ENCODE results near the gene VTI1A.

VTI1A gene

DNA sequence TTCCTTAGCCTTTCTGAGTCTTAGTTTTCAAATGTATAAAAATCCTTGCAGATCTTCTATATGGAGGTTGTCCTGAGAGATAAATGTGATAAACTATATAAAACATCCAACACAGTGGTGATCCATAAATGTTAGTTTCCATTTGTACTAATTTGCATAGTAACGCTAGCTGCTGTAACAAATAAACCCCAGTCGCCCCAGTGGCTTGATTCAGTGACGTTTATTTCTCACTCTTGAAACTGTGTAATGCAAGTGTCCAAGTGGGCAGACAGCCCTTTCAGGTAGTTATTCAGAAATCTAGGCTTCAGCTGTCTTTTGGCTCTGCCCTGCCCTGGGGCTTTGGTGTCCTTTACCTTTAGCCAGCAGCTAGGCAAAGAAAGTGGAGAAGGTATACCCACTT, 106.3 kb downstream of the VTI1A start:
- Histone ChIP-seq H3K36me3 (ENCODE audit: control insufficient read depth, low read depth, low read length) (no peaks in the 10 kb centered on the region), H3K4me1 (ENCODE audit: control insufficient read depth, low read depth, low read length) (no peaks in the 10 kb centered on the region), H3K9me3 (ENCODE audit: control insufficient read depth, low read depth, low read length) (no peaks in the 10 kb centered on the region), H3K27ac (ENCODE audit: low read length) (no peak overlapping the region), H3K27me3 (ENCODE audit: control insufficient read depth, insufficient read depth, low read length) (no peaks in the 10 kb centered on the region), H3K4me3 (ENCODE audit: low read length) (no peak overlapping the region), H3K9ac (ENCODE audit: low read length) (no peak overlapping the region)

- Histone ChIP-seq H3K36me3 (ENCODE audit: control insufficient read depth, low read depth, low read length) (no peaks in the 10 kb centered on the region), H3K4me1 (ENCODE audit: control insufficient read depth, low read depth, low read length) (peaks cover 5% of the 10 kb centered on the region), H3K9ac (ENCODE audit: low read length) (no peak overlapping the region), H3K9me3 (ENCODE audit: control insufficient read depth, low read depth, low read length) (no peaks in the 10 kb centered on the region), H3K27me3 (ENCODE audit: control insufficient read depth, insufficient read depth, low read length) (no peaks in the 10 kb centered on the region), H3K27ac (ENCODE audit: low read length) (no peak overlapping the region), H3K4me3 (ENCODE audit: low read length) (no peak overlapping the region)
These were observed 107.2 kb downstream of the VTI1A start for GRCh38 chr10:112554263-112554662.

DNA sequence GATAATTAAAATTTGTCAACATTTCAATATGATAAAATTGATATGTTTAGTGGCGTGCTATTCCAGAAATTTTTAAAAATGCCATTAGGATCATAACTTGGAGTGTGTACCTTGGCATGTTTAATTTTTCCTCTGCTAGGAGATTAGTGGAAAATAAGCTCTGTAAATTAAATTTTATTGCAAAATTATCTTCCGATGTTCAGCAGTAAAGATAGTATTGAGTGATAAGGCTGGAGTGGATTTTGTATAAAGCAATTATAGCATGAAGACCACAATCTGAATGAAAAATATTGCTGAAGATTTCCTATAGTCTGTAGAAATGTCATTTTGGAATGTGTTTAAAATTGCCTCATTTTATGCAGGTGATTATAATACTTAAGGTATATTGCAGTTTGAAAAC, 110.2 kb downstream of the VTI1A start:
- no peaks in the 10 kb centered on the region for H3K27me3 ChIP-seq (ENCODE audit: control insufficient read depth, insufficient read depth, low read length)
- no peaks in the 10 kb centered on the region for H3K9me3 ChIP-seq (ENCODE audit: control insufficient read depth, low read depth, low read length)
- H3K9ac ChIP-seq (ENCODE audit: low read length) = no peak overlapping the region
- peaks cover 17% of the 10 kb centered on the region for H3K4me1 ChIP-seq (ENCODE audit: control insufficient read depth, low read depth, low read length)
- H3K4me3 ChIP-seq (ENCODE audit: low read length) = no peak overlapping the region
- no peak overlapping the region for H3K27ac ChIP-seq (ENCODE audit: low read length)
- no peaks in the 10 kb centered on the region for H3K36me3 ChIP-seq (ENCODE audit: control insufficient read depth, low read depth, low read length)

GRCh38 chr10:112558476-112559142, 111.6 kb downstream of the VTI1A start:
- no peaks in the 10 kb centered on the region for H3K36me3 ChIP-seq (ENCODE audit: control insufficient read depth, low read depth, low read length)
- no peak overlapping the region for H3K4me3 ChIP-seq (ENCODE audit: low read length)
- no peaks in the 10 kb centered on the region for H3K9me3 ChIP-seq (ENCODE audit: control insufficient read depth, low read depth, low read length)
- H3K27me3 ChIP-seq (ENCODE audit: control insufficient read depth, insufficient read depth, low read length) = no peaks in the 10 kb centered on the region
- peaks cover 26% of the 10 kb centered on the region for H3K4me1 ChIP-seq (ENCODE audit: control insufficient read depth, low read depth, low read length)
- no peak overlapping the region for H3K27ac ChIP-seq (ENCODE audit: low read length)
- no peak overlapping the region for H3K9ac ChIP-seq (ENCODE audit: low read length)

DNA sequence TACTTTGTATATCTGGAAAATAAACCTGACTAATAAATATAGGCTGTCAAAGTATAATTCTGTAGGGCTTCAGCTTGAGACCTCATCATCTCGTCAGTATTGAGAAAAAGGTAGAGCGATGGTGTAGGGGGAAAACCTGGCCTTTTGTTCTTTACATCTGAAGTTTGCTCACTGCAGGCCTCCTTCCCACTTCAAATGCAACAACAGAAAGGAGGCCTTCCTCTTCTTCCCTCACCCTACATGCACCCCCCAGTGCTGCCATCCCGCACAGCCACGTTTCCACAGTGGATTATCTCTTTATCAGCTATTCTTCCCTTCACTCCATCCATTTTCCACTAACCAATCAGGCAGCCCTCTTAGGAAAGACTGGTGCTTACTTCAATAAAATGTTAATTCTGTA, 112.3 kb downstream of the VTI1A start:
- Histone ChIP-seq H3K4me1 (ENCODE audit: control insufficient read depth, low read depth, low read length) (peaks cover 26% of the 10 kb centered on the region), H3K27me3 (ENCODE audit: control insufficient read depth, insufficient read depth, low read length) (no peaks in the 10 kb centered on the region), H3K9ac (ENCODE audit: low read length) (no peak overlapping the region), H3K9me3 (ENCODE audit: control insufficient read depth, low read depth, low read length) (no peaks in the 10 kb centered on the region), H3K36me3 (ENCODE audit: control insufficient read depth, low read depth, low read length) (no peaks in the 10 kb centered on the region), H3K27ac (ENCODE audit: low read length) (no peak overlapping the region), H3K4me3 (ENCODE audit: low read length) (no peak overlapping the region)

- no peak overlapping the region for H3K4me3 ChIP-seq (ENCODE audit: low read length)
- H3K9ac ChIP-seq (ENCODE audit: low read length) = no peak overlapping the region
- no peaks in the 10 kb centered on the region for H3K36me3 ChIP-seq (ENCODE audit: control insufficient read depth, low read depth, low read length)
- H3K27ac ChIP-seq (ENCODE audit: low read length) = no peak overlapping the region
- H3K4me1 ChIP-seq (ENCODE audit: control insufficient read depth, low read depth, low read length) = peaks cover 26% of the 10 kb centered on the region
- H3K9me3 ChIP-seq (ENCODE audit: control insufficient read depth, low read depth, low read length) = no peaks in the 10 kb centered on the region
- H3K27me3 ChIP-seq (ENCODE audit: control insufficient read depth, insufficient read depth, low read length) = no peaks in the 10 kb centered on the region
These were observed 115.1 kb downstream of the VTI1A start for GRCh38 chr10:112562122-112562521.

DNA sequence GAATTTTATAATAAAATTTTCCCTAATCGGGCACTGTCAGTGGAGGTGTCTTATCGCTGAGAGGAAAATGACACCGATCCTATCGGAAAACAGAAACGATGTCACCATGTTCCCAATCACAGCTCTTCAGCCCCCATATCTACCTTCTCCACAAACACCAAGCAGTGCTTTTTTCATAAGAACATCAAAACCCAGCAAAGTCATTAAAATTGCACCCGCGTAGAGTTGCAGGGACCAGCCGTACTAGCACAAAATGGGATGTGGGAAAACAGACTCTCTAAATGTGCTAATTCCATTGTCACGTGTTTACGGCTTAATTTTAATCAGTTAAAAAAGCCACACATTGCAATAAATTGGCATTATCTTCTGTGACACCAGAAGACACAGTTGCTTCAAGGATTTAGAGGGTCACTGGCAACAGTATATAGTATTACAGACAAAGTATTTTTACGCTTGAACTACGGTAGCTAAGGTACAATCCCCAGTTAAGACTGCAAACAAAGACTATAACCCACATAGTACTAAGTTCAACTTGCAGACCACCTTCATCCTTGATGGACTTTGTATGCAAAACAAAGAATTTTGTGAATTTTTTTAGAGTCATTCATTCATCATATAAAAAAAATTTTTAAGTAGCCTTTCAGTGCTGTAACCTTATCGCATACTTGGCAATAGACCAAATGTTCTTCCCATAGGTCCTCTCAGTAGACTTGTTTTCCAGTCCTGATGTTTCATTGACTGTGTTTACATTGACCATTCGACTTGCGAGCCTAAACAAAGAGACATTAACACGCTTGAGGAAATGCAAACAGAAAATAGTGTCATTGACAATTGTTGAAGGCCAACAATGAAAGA, 116.0 kb downstream of the VTI1A start:
- no peak overlapping the region for H3K9ac ChIP-seq (ENCODE audit: low read length)
- no peaks in the 10 kb centered on the region for H3K9me3 ChIP-seq (ENCODE audit: control insufficient read depth, low read depth, low read length)
- no peak overlapping the region for H3K4me3 ChIP-seq (ENCODE audit: low read length)
- H3K4me1 ChIP-seq (ENCODE audit: control insufficient read depth, low read depth, low read length) = peaks cover 26% of the 10 kb centered on the region
- H3K27me3 ChIP-seq (ENCODE audit: control insufficient read depth, insufficient read depth, low read length) = no peaks in the 10 kb centered on the region
- no peaks in the 10 kb centered on the region for H3K36me3 ChIP-seq (ENCODE audit: control insufficient read depth, low read depth, low read length)
- no peak overlapping the region for H3K27ac ChIP-seq (ENCODE audit: low read length)

DNA sequence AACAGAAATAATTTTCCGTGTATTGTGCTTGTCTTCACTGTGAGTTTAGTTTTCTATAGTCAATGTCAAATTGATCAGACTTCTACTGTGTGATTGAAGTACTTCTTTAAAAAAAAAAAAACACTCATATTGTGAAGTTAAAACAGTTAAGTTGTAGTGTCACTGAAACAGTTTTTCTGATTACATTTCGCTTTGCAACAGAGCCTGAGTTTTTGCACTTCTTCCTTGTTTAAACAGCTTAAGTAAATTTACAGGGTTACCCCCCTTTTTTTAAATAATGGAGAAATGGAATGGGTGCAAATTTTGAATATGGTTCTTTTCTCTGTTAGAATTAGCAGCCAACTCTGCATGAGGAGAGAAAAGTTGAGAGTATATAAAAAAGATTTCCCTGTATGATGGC, 117.3 kb downstream of the VTI1A start:
- H3K27me3 ChIP-seq (ENCODE audit: control insufficient read depth, insufficient read depth, low read length) = no peaks in the 10 kb centered on the region
- H3K4me3 ChIP-seq (ENCODE audit: low read length) = no peak overlapping the region
- no peak overlapping the region for H3K9ac ChIP-seq (ENCODE audit: low read length)
- H3K27ac ChIP-seq (ENCODE audit: low read length) = no peak overlapping the region
- H3K4me1 ChIP-seq (ENCODE audit: control insufficient read depth, low read depth, low read length) = peaks cover 20% of the 10 kb centered on the region
- no peaks in the 10 kb centered on the region for H3K9me3 ChIP-seq (ENCODE audit: control insufficient read depth, low read depth, low read length)
- no peaks in the 10 kb centered on the region for H3K36me3 ChIP-seq (ENCODE audit: control insufficient read depth, low read depth, low read length)

DNA sequence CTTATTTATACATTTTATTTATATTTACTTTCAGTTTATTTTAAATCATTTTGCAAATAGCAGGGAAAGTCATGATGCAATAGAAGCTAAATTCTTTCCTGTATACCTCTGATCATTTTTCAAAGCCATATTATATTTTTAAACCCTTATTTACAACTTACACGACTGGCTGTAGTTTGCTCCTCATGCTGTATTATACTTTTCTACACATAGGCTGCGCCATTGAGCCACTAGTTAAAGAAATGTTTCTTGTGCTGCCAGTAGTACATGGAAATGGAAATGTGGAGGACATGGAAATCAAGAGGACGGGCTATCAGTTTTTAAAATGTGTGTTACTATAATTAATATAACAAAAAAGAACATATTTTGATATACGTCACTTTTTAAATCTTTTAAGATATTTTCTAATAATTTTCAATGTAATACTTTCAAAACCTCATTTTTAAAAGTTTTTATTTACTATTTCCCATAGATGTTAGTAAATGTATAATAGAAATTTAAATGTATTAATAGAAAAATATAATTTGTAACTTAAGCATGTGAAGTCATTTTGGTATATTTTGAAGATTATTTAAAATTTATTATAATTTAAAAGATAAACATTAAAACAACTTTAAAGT, 118.5 kb downstream of the VTI1A start:
- H3K36me3 ChIP-seq (ENCODE audit: control insufficient read depth, low read depth, low read length) = no peaks in the 10 kb centered on the region
- H3K27me3 ChIP-seq (ENCODE audit: control insufficient read depth, insufficient read depth, low read length) = no peaks in the 10 kb centered on the region
- H3K4me1 ChIP-seq (ENCODE audit: control insufficient read depth, low read depth, low read length) = peaks cover 9% of the 10 kb centered on the region
- no peak overlapping the region for H3K9ac ChIP-seq (ENCODE audit: low read length)
- no peak overlapping the region for H3K27ac ChIP-seq (ENCODE audit: low read length)
- no peaks in the 10 kb centered on the region for H3K9me3 ChIP-seq (ENCODE audit: control insufficient read depth, low read depth, low read length)
- no peak overlapping the region for H3K4me3 ChIP-seq (ENCODE audit: low read length)

DNA sequence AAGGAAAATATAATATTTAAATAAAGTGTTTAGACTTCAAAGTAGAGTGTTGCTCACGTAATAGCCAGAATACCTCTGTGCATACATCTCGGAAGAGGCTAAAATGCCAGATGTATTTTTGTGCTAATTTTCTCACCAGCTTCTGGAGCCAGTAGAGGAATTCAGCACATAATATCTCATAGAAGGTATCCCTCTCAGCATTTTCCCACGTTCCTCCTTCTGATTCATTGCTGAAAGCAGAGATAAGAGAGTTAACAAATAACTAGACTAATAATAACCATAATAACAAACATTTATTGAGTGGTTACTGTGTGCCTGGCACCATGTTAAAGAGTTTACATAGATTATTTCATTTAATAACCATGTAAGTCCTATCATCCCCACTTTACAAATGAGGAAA, 123.6 kb downstream of the VTI1A start:
- no peaks in the 10 kb centered on the region for H3K36me3 ChIP-seq (ENCODE audit: control insufficient read depth, low read depth, low read length)
- peaks cover 5% of the 10 kb centered on the region for H3K4me1 ChIP-seq (ENCODE audit: control insufficient read depth, low read depth, low read length)
- no peaks in the 10 kb centered on the region for H3K27me3 ChIP-seq (ENCODE audit: control insufficient read depth, insufficient read depth, low read length)
- no peak overlapping the region for H3K9ac ChIP-seq (ENCODE audit: low read length)
- no peaks in the 10 kb centered on the region for H3K9me3 ChIP-seq (ENCODE audit: control insufficient read depth, low read depth, low read length)
- no peak overlapping the region for H3K27ac ChIP-seq (ENCODE audit: low read length)
- no peak overlapping the region for H3K4me3 ChIP-seq (ENCODE audit: low read length)

- no peaks in the 10 kb centered on the region for H3K9me3 ChIP-seq (ENCODE audit: control insufficient read depth, low read depth, low read length)
- H3K36me3 ChIP-seq (ENCODE audit: control insufficient read depth, low read depth, low read length) = no peaks in the 10 kb centered on the region
- H3K27ac ChIP-seq (ENCODE audit: low read length) = no peak overlapping the region
These were observed 132.6 kb downstream of the VTI1A start for GRCh38 chr10:112579578-112579977.

More at GRCh38 chr10:112579578-112579977, 132.6 kb downstream of the VTI1A start:
- no peak overlapping the region for H3K9ac ChIP-seq (ENCODE audit: low read length)
- H3K27me3 ChIP-seq (ENCODE audit: control insufficient read depth, insufficient read depth, low read length) = no peaks in the 10 kb centered on the region
- no peak overlapping the region for H3K4me3 ChIP-seq (ENCODE audit: low read length)
- peaks cover 17% of the 10 kb centered on the region for H3K4me1 ChIP-seq (ENCODE audit: control insufficient read depth, low read depth, low read length)
